CD4-positive, alpha-beta T cell (primary cell): ENCODE data around the gene YIPF4. TPM values are rescaled to one million over a fixed set of nuclear protein-coding genes. Genes with fewer than 3 reads are reported as not detected.

Experiments
- ATAC-seq: fragments of 200-7000 bp; cut with Tn5 transposase; one replicate; pipeline ENCODE4 v1.10.0; 2022; ENCODE audit warnings: mild to moderate bottlenecking; ENCODE audit not compliant: poor library complexity
- CTCF ChIA-PET: fragments of 350-600 bp; sonication (Branson Sonifier 250); formaldehyde crosslinking; loops from one replicate; lab custom pipeline; 2021; ENCODE audit warnings: antibody characterized with exemption, inconsistent platforms; lab: Charles Lee
- POLR2A ChIA-PET: fragments of 350-600 bp; sonication (Branson Sonifier 250); formaldehyde crosslinking; loops from one replicate; lab custom pipeline; 2021; ENCODE audit warnings: antibody characterized with exemption, inconsistent platforms; lab: Charles Lee
- DNase-seq, 14 experiments: peaks; one replicate each; pipeline ENCODE4 v3.0.0-alpha.2; 2013 to 2020; ENCODE audit warnings: mixed read lengths in 2 of 14
- H3K27ac ChIP-seq, 2 donors: one replicate each; pipeline versions ENCODE4 v1.5.1 to v1.7.0; 2013; ENCODE audit warnings: low read length in 2 of 2, low read depth in 1 of 2, mild to moderate bottlenecking in 1 of 2
- H3K27me3 ChIP-seq, 2 experiments: 1 replicate in 1 of 2; 2 replicates in 1 of 2; pipeline versions ENCODE4 v1.6.1 to v1.7.0; 2013; ENCODE audit warnings: low read length in 2 of 2, control low read depth in 1 of 2, mild to moderate bottlenecking in 1 of 2, moderate library complexity in 1 of 2; ENCODE audit not compliant: insufficient read depth in 2 of 2, control insufficient read depth in 1 of 2
- H3K36me3 ChIP-seq: one replicate; pipeline ENCODE4 v1.6.1; 2013; ENCODE audit warnings: low read length, control low read depth; ENCODE audit not compliant: insufficient read depth
- H3K4me1 ChIP-seq: one replicate; pipeline ENCODE4 v1.6.1; 2013; ENCODE audit warnings: low read length, control low read depth; ENCODE audit not compliant: insufficient read depth
- H3K4me3 ChIP-seq: one replicate; pipeline ENCODE4 v1.5.1; 2013; ENCODE audit warnings: mild to moderate bottlenecking, low read length, moderate library complexity
- H3K9me3 ChIP-seq, 2 experiments: 1 replicate in 1 of 2; 2 replicates in 1 of 2; pipeline versions ENCODE4 v1.6.1 to v1.7.0; 2013; ENCODE audit warnings: low read length in 2 of 2, mild to moderate bottlenecking in 2 of 2, control low read depth in 1 of 2, moderate library complexity in 1 of 2; ENCODE audit not compliant: control insufficient read depth in 1 of 2, insufficient read depth in 1 of 2
- H3K27ac Mint-ChIP-seq: one replicate; pipeline ENCODE4 v1.8.0; 2020; ENCODE audit warnings: mixed read lengths
- H3K27me3 Mint-ChIP-seq: one replicate; pipeline ENCODE4 v1.8.0; 2021; ENCODE audit warnings: mixed read lengths
- H3K36me3 Mint-ChIP-seq: one replicate; pipeline ENCODE4 v1.8.0; 2021; ENCODE audit warnings: low read depth, mixed read lengths
- H3K4me1 Mint-ChIP-seq: one replicate; pipeline ENCODE4 v1.8.0; 2021; ENCODE audit warnings: low read depth, mixed read lengths
- H3K4me3 Mint-ChIP-seq: one replicate; pipeline ENCODE4 v1.8.0; 2020; ENCODE audit warnings: mild to moderate bottlenecking, mixed read lengths
- H3K9me3 Mint-ChIP-seq: one replicate; pipeline ENCODE4 v1.8.0; 2020; ENCODE audit warnings: mixed read lengths
- CTCF ChIP-seq: fragments of 200-600 bp; IDR thresholded peaks from one replicate; pipeline ENCODE4 v1.8.0; 2022; ENCODE audit warnings: antibody characterized with exemption, mild to moderate bottlenecking
- intact Hi-C, 2 experiments: fragments of 100-400 bp; cut with DNase I in 1 of 2; cut with micrococcal nuclease in 1 of 2; formaldehyde crosslinking; loops; one replicate each; pipeline versions ENCODE4 v1.15.1 to v1.9.0; 2023 to 2025; cut with DNase I, micrococcal nuclease
- total RNA-seq, 174 experiments: library from RNA in 2 of 174; stranded (reverse) in 2 of 174; gene quantifications; one replicate each; pipeline ENCODE4 v1.2.3 and lab custom pipeline; 2021 to 2026

YIPF4 gene
- total RNA-seq, 2 experiments from 2014 or later: 7.7 to 9.7 TPM

GRCh38 chr2:32264422-32265105 lies 13.1 kb upstream of the YIPF4 start, which contains the start of gene NLRC4:
Gene NLRC4, minus strand, starts transcription at chr2:32264886. Its CDS starts 8,111 bp downstream, at chr2:32256775.
- Histone ChIP-seq H3K36me3 (no peaks in the 10 kb centered on the region), H3K4me3 (peak within 1 kb of the TSS; percentile 19), H3K27ac (no peak within 1 kb of the TSS), H3K27me3 (no peaks in the 10 kb centered on the region), H3K9me3 (no peaks in the 10 kb centered on the region), H3K4me1 (no peaks in the 10 kb centered on the region)
- H3K27ac Mint-ChIP-seq: no peak within 1 kb of the TSS
- intact Hi-C loops: no loop called here
- no peak for TF ChIP-seq CTCF
- ChIA-PET POLR2A (no interaction called here), CTCF (no interaction called here)
- ATAC-seq (no peak), DNase-seq (peak in 3 of 14 experiments; percentile 5 to 53 (median 43))
- no peaks in the 10 kb centered on the region for H3K36me3 Mint-ChIP-seq
- H3K9me3 Mint-ChIP-seq: no peaks in the 10 kb centered on the region
- peaks cover 4% of the 10 kb centered on the region for H3K4me1 Mint-ChIP-seq
- H3K27me3 Mint-ChIP-seq: no peaks in the 10 kb centered on the region
- no peak within 1 kb of the TSS for H3K4me3 Mint-ChIP-seq

GRCh38 chr2:32271063-32271462 lies 6.6 kb upstream of the YIPF4 start:
- ATAC-seq: no peak
- Histone ChIP-seq H3K27me3 (no peaks in the 10 kb centered on the region), H3K4me1 (no peaks in the 10 kb centered on the region), H3K27ac (no peak overlapping the region), H3K4me3 (no peak overlapping the region), H3K36me3 (no peaks in the 10 kb centered on the region), H3K9me3 (no peaks in the 10 kb centered on the region)
- Mint-ChIP-seq H3K9me3 (no peaks in the 10 kb centered on the region), H3K36me3 (no peaks in the 10 kb centered on the region), H3K4me1 (no peaks in the 10 kb centered on the region), H3K27me3 (peaks cover 4% of the 10 kb centered on the region), H3K27ac (no peak overlapping the region), H3K4me3 (no peak overlapping the region)
- DNase-seq: no peak
- ChIA-PET CTCF (no interaction called here), POLR2A (no interaction called here)
- no peak for TF ChIP-seq CTCF
- intact Hi-C loops: no loop called here

- H3K4me3 Mint-ChIP-seq: no peak overlapping the region
- no peak for ATAC-seq
- ChIA-PET POLR2A (no interaction called here), CTCF (no interaction called here)
- Histone ChIP-seq H3K27ac (no peak overlapping the region), H3K27me3 (no peaks in the 10 kb centered on the region), H3K36me3 (no peaks in the 10 kb centered on the region), H3K4me3 (no peak overlapping the region), H3K4me1 (peaks cover 2% of the 10 kb centered on the region), H3K9me3 (no peaks in the 10 kb centered on the region)
- H3K4me1 Mint-ChIP-seq: peaks cover 3% of the 10 kb centered on the region
- no peak overlapping the region for H3K27ac Mint-ChIP-seq
- peaks cover 4% of the 10 kb centered on the region for H3K27me3 Mint-ChIP-seq
- no peaks in the 10 kb centered on the region for H3K9me3 Mint-ChIP-seq
- H3K36me3 Mint-ChIP-seq: peaks cover under 1% of the 10 kb centered on the region
- DNase-seq: no peak
- TF ChIP-seq CTCF: no peak
- intact Hi-C loops: no loop called here
These were observed 5.4 kb upstream of the YIPF4 start for GRCh38 chr2:32272279-32272678.
